K562 (cell line): ENCODE results near the gene SOCS2.

Experiments
- CBX8 ChIP-seq: fragments of 200-600 bp; sonication (generic); IDR thresholded peaks from 2 replicates; pipeline ENCODE4 v1.6.1; 2012; ENCODE audit warnings: borderline replicate concordance, mixed run types, low read depth, mild to moderate bottlenecking, moderate library complexity, mixed read lengths, low read length, control low read depth, inconsistent platforms; ENCODE audit not compliant: poor library complexity, severe bottlenecking; ENCODE audit errors: extremely low read depth
- CREM ChIP-seq: IDR thresholded peaks from 2 replicates; pipeline ENCODE4 v1.6.1; 2014; ENCODE audit warnings: antibody characterized with exemption, low read depth
- ESRRA ChIP-seq: fragments of 450-650 bp; IDR thresholded peaks from 2 replicates; pipeline ENCODE4 v1.6.1; 2014; ENCODE audit warnings: low read depth, mild to moderate bottlenecking, moderate library complexity, borderline replicate concordance
- MYNN ChIP-seq, 2 experiments: sonication (generic); formaldehyde crosslinking in 1 of 2; IDR thresholded peaks; 2 replicates each; pipeline versions ENCODE4 v1.5.0 to v1.6.1; 2016 to 2020; ENCODE audit warnings: antibody characterized with exemption in 1 of 2, missing genetic modification reagents in 1 of 2
- TCF3 ChIP-seq: sonication (generic); formaldehyde crosslinking; IDR thresholded peaks from 2 replicates; pipeline ENCODE4 v1.4.0; 2020; ENCODE audit warnings: mild to moderate bottlenecking, missing genetic modification reagents
- ZNF212 ChIP-seq: fragments of 450-650 bp; formaldehyde crosslinking; IDR thresholded peaks from 2 replicates; pipeline ENCODE4 v1.4.0; 2020; ENCODE audit warnings: mild to moderate bottlenecking
- ZNF695 ChIP-seq: fragments of 450-650 bp; formaldehyde crosslinking; IDR thresholded peaks from 2 replicates; pipeline ENCODE4 v1.4.0; 2020; ENCODE audit warnings: mild to moderate bottlenecking, moderate library complexity
- ZNF699 ChIP-seq: fragments of 250-450 bp; sonication (Bioruptor Pico); IDR thresholded peaks from 2 replicates; pipeline ENCODE4 v1.8.0; 2021; ENCODE audit warnings: mild to moderate bottlenecking, moderate library complexity; ENCODE audit not compliant: insufficient replicate concordance
- TF ChIP-seq, protein P1 (sequence below): fragments of 450-650 bp; formaldehyde crosslinking; IDR thresholded peaks from 2 replicates; pipeline ENCODE4 v1.4.0; 2020; ENCODE audit warnings: mild to moderate bottlenecking, moderate library complexity
- TF ChIP-seq, protein P2 (sequence below): sonication (generic); formaldehyde crosslinking; IDR thresholded peaks from 2 replicates; pipeline ENCODE4 v1.8.1; 2023; ENCODE audit warnings: mild to moderate bottlenecking, missing genetic modification reagents

DNA sequence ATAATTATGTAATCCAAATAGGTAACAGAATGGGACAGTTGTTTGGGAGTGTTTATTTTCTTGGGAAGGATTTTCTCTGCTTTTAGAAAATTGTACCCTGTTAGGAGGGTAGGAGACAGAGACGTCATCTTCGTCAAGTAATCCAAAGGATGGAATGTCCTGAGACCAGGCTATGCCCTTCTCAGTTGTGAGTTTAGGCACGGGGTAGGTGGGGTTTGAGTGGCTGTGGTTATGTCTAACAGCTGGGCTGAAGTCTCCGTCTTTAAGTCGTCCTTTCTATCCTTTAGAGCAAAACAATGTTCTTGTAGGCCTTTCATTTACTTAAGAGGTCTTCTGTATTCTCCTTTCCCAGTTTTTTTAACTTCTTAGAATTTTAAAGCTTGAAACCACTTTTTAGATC, 5.7 kb downstream of the SOCS2 start:
- TF ChIP-seq TCF3 (CRISPR knock-in tag): no peak
- TF ChIP-seq ESRRA: no peak
- TF ChIP-seq MYNN (IDR thresholded peaks at IDR 0.05): no peak
- TF ChIP-seq MYNN (CRISPR knock-in tag; IDR thresholded peaks at IDR 0.05): no peak
- TF ChIP-seq ZNF212: no peak
- no peak for TF ChIP-seq CREM
- TF ChIP-seq, protein P1, sequence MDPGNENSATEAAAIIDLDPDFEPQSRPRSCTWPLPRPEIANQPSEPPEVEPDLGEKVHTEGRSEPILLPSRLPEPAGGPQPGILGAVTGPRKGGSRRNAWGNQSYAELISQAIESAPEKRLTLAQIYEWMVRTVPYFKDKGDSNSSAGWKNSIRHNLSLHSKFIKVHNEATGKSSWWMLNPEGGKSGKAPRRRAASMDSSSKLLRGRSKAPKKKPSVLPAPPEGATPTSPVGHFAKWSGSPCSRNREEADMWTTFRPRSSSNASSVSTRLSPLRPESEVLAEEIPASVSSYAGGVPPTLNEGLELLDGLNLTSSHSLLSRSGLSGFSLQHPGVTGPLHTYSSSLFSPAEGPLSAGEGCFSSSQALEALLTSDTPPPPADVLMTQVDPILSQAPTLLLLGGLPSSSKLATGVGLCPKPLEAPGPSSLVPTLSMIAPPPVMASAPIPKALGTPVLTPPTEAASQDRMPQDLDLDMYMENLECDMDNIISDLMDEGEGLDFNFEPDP (CRISPR knock-in tag): no peak
- TF ChIP-seq ZNF695: no peak
- TF ChIP-seq ZNF699: no peak
- TF ChIP-seq CBX8: no peak
- TF ChIP-seq, protein P2, sequence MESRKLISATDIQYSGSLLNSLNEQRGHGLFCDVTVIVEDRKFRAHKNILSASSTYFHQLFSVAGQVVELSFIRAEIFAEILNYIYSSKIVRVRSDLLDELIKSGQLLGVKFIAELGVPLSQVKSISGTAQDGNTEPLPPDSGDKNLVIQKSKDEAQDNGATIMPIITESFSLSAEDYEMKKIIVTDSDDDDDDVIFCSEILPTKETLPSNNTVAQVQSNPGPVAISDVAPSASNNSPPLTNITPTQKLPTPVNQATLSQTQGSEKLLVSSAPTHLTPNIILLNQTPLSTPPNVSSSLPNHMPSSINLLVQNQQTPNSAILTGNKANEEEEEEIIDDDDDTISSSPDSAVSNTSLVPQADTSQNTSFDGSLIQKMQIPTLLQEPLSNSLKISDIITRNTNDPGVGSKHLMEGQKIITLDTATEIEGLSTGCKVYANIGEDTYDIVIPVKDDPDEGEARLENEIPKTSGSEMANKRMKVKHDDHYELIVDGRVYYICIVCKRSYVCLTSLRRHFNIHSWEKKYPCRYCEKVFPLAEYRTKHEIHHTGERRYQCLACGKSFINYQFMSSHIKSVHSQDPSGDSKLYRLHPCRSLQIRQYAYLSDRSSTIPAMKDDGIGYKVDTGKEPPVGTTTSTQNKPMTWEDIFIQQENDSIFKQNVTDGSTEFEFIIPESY (CRISPR knock-in tag): no peak
